GM21576 (cell line): ENCODE data around the gene SH3PXD2A.

Source experiments
- ATAC-seq: cut with Tn5 transposase; IDR thresholded peaks from one replicate; pipeline ENCODE4 v1.9.1; 2021; ENCODE audit warnings: mild to moderate bottlenecking, moderate library complexity; ENCODE audit not compliant: unreplicated experiment

Gene SH3PXD2A

DNA sequence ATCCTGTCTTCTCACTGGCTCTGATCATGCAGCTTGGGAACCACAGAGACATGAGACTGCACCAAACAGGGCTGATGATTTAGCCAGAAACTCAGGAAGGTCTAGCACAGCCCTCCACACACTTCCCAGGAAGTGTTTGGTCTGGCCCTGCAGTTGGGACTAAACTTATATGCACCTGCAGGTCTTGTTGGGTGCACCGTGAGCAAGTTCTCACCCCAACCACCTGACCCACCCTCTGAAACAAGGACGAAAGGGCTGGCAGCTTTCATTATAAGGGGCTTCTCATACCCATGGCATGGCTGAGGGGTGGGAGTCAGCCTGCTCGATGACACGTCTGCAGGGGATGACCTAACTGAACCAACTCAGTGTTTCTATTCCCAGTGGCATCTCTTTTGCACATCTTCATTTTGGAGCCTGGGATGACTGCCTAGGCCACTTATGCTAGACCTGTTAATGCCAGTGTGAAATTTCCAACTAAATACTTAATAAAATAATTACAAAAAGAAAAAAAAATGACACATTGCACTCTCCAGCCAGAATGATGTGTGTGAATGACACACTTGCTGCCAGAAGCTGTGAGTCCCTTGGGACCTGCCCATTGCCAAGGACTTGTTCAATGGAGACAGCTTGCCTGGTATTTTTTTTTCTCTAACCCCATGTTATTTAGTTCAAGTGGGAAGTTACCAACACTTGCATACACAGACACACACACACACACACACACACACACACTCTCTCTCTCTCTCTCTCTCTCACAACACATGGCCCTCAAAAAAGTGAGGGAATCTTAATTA, 259.2 kb downstream of the SH3PXD2A start:
- ATAC-seq = no peak

DNA sequence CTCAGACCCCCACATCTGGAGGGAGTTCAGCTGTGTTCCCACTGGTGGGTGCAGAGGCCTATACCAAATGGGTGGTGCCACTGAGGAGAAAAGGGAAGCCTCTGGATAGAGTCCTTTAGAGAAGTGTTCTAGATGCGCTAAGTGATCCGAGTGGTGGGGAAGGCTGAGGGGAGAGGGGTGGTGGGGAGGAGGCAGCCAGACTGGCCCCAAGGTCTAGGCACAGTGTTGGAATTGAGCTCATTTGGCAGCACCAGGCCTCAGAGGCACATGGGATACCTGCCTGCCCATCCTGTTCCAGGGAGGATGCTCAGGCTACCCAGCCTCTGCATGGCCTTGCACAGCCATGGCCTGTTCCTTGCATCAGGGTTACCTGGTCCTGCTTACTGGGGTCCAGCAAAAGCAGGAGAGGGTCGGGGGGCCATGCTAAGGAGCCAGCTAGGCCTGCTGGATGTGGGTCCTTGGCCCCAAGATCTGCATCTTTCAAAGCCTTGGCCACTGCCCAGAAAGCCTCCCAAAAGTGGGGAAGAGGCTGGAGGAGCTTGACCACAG, 262.3 kb downstream of the SH3PXD2A start:
- no peak for ATAC-seq

DNA sequence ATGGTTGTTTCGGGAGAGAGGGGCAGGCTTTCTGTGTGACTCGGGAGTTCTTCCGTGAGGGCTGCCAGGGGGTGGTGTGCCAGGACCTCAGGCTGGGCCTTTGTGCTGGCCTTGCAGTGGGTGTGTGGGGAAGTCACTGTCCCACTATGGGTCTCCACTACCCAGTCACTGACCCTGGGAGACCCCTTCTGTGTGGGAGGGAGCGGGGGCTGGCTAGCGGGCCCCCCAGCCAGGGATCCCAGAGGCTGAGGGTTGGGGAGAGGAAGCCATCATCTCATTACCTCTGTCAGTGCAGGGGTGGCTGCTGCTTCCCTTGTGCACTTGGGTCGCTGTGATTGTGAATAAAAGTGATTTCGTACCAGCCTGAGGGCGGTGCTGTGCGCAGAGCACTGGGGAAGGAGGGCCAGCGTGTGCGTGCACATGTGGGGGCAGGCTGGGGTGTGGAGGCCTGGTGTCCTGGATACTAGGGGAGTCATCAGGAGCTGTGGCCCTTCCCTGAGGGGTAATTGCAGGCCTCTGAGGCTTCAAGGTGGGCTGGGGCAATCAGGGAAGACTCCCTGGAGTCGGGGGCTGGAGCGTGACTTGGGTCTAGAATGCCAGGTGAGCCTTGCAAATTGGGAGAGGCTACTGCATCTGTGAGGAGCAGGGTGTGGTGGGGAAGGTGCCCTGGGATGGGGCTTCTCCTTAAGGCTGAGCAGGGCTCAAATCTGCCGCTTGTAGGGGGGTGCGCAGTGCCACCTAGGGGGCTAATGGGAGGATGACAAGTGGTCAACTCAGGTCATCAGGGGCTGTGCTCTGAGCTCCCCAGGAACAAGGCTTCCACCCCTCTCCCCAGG, 263.0 kb downstream of the SH3PXD2A start:
- ATAC-seq = peak; percentile 66

DNA sequence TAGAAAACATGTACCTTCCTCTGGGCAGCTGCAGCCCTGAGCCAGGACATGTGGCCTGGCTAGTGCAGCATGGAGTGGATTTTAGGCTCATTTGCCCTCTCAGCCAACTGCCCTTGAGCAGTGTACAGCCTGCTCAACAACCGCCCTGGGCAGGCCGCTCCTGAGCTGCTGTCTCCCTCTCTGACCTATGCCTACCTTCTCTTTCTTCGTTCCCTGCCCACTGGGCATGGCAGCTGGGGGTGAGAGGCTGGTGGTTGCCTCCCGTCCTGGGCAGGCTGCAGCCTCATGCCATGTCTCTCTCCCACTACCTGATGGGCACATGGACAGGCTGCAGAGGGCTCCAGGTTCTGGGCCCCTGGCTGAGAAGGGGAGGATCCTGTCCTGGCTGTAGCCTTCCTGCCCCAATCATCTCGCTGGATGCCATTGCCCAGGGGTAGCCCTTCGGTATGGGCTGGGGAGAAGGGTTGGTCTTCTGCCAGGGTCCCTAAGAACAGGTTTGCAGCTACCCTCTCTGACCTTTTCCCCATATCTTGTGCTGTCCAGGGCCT, 264.6 kb downstream of the SH3PXD2A start:
- ATAC-seq = no peak

DNA sequence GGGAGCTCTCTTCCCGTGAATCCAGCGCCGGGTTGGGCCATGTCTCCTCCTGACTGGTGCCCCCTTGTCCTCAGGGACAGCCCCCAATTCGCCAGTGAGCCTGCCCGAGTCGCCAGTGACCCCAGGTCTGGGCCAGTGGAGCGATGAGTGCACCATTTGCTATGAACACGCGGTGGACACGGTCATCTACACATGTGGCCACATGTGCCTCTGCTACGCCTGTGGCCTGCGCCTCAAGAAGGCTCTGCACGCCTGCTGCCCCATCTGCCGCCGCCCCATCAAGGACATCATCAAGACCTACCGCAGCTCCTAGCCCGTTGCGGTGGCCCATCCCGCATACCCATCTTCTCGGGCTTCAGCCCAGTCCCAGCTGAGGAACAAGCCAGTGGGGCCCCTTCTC, 265.3 kb downstream of the SH3PXD2A start:
- no peak for ATAC-seq

DNA sequence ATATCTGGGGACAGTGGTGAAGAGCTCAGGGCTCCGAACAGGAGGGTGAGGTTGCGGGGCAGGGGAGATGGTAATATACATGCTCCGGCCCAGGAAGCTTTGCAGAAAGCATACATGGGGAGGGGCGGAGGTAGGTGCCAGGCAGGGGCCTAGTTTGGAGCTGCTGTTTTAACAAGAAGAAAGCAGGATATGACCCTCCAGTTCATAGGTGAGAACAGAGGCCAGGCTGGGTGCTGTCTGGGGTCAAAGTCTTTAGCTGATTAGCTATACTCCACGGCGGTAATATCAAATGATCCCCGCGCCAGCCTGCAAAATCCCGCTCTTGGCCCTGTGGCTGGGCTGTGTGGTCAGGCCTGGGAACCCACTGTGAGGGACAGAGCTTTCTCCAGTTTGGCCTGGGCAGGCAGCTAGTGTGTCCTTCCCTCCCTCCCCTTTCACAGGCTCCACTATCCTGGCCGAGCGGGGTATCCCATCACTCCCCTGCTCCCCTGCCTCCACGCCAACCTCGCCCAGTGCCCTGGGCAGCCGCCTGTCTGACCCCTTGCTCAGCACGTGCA, 266.2 kb downstream of the SH3PXD2A start:
- ATAC-seq = no peak

DNA sequence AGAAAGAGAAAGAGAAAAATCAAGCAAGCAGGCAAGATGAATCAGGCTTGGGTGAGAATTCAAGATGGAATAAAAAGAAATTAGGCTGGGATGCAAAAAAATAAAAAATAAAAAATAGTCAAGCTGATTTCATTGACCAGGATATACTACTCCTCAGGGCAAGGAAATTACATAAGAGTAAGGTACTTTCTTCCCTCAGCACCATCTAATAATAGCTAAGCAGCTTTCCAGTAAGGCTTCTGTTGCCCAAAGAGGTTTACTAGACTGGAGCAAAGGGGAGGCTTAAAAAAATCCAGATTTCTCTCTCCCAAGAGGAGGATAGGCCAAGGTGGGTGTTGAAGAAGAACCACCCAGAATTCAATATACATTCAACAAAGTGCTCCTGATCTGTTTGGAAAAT, 268.3 kb downstream of the SH3PXD2A start:
- no peak for ATAC-seq

DNA sequence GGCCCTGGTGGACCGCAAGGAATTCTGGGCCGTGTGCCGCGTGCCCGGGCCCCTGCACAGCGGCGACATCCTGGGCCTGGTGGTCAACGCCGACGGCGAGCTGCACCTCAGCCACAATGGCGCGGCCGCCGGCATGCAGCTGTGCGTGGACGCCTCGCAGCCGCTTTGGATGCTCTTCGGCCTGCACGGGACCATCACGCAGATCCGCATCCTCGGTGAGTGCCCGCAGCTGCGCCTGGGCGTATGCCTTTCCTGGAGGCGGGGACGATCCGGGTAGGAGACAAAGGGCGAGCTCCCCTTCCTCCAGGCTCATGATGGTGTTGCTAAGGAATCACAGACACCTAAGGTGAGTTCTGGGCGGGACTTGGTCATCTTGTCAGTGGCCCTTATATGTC, 270.4 kb downstream of the SH3PXD2A start:
- ATAC-seq = no peak

DNA sequence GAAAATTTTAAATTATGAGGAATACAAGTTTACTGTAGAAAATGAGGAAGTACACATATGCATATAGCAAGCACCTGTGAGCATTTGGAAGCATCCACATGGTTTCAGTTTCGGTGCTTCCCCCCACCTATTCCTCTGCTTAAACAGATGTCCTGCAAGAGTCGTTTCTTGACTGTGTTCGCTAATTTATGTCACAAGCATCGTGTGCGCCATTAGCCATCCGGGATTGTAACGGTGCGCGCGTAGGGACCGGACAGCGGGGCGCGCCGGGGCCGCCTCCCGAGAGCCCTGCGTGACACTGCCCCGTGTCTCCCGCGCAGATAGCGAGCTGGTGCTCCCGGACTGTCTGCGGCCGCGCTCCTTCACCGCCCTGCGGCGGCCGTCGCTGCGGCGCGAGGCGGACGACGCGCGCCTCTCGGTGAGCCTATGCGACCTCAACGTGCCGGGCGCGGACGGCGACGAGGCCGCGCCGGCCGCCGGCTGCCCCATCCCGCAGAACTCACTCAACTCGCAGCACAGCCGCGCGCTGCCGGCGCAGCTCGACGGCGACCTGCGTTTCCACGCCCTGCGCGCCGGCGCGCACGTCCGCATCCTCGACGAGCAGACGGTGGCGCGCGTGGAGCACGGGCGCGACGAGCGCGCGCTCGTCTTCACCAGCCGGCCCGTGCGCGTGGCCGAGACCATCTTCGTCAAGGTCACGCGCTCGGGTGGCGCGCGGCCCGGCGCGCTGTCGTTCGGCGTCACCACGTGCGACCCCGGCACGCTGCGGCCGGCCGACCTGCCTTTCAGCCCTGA, 271.0 kb downstream of the SH3PXD2A start:
- no peak for ATAC-seq

DNA sequence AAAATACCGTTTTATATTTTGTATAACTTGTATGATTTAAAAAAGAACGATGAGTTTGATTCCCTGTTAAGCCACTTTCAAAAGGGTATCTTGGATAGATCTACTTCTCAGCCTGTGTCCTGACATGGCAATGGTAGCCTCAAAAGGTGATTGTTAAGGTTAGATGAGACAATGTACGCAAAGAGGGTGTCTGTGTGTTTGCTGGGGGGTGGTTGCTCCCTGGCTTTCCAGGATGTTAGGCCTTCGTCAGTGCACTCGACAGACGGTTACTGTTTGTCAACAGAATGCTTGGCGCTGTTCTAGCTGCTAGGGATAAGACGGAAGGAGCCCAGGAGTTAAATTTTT, 271.5 kb downstream of the SH3PXD2A start:
- ATAC-seq = no peak

DNA sequence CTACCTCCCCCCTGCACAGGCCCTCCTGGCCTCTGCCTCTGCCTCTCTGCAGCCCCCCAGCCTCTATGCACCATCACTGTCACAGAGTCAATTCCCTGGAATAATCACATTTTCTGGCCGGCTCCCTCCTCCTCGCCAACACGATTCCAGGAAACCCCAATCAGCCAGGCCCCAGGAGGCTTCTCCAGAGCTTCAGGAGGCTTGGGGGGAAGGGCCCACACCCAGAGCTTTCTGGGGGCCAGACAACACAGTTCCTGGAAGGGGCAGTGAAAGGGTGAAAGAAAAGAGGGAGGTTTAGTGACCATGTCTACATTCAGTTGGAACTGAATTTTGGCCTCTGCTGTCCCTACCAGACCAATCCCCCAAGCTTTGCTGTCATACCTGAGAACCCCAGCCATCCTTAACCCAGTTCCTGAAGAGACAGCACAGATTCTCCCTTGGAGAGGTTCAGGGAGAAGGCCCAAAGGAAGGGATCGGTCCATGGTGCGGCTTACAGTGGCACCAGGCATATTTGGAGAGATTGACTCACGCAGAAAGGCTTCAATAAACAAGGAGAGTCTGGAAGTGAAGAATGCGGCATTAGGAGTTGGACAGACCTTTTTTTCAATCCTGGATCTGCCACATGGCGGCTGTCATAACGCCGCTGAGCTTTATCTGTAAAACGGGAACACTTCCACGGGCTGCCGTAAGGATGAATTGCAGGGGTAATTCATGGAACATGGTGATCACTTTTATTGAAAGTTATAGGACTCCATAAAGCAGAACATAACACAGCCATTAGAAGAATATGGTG, 272.8 kb downstream of the SH3PXD2A start:
- ATAC-seq = no peak

DNA sequence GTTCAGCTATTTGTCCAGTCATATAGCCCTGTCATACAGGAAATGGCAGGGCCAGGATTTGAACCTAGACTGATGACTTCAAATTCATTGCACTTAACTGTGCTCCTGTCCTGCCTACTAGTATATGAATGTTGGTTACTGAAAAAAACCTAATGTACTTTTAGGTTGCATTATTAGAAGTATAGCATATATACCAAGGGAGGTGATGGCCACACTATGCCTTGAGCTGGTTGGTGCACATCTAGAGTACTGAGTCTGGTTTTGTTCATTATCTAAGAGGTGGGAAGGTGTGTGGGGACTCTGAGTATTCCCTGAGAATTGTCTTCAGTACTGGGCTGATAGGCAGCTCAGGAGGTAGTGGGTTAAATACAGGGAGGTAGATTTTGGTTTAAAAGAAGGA, 273.9 kb downstream of the SH3PXD2A start:
- no peak for ATAC-seq

DNA sequence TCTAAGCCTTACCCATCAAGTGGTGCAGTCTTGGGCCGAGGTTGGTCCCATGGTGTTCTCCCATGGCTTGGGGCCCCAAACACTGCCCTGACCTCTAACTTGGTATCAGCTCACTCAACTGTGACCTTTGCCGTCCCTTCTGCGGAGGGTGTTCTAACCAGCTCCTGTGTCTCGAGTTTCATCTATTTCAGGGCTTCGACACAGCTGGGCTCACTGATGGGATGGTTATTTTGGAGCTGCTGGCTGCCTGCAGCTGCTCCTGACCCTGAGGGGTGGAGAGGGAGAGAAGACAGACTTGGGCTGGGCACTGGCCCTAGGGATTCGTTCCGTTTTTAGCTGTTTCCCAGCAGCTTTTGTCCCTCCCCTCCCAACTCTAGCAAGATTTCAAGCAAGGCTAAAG, 274.9 kb downstream of the SH3PXD2A start:
- no peak for ATAC-seq

DNA sequence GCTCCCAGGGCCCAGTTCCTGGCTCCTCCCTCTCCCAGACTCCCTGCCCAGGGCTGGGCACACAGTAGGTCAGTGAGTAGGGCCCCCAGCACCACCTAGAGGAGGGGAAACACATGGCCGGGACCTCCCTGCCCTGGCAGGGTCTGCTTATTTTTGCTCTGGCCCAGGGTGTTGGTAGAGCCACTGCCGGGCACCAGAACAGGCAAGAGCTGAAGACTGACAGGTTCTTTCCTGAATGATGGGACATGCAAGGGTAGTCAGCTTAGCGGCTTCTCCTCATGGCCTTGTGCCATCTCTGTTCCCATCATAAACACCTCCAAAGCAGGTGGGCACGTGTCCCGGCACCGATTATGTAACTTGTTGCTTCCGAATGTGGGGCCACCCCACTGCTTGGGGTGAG, 275.4 kb downstream of the SH3PXD2A start:
- no peak for ATAC-seq

DNA sequence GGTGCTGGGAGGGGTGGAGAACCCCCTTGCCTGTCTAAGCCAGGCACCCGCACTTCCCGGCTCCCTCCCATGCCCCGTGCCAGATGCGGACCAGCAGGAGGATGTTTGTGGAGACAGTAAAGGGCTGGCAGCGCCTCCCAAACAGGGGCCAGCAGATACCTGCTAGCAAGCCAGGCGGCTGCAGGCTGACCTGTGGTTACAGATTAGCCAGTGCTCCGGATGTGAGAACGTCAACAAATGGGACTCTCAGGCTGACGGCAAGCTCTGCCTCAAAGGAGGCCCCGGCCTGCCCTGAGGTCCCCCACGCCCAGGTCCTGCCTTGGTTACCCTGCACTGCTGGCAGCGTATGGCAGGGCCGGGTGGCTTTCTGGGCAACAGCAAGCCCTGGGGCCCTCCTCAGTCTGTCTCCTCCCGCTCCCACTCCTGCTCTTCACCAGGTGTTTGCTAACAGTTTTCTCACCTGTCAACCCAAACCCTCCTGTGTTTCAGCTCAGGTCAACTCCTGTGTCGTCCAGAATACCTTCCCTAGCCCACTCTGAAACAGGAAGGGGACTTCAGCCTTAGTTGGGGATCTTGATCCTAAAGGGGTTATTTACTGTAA, 276.5 kb downstream of the SH3PXD2A start:
- no peak for ATAC-seq

DNA sequence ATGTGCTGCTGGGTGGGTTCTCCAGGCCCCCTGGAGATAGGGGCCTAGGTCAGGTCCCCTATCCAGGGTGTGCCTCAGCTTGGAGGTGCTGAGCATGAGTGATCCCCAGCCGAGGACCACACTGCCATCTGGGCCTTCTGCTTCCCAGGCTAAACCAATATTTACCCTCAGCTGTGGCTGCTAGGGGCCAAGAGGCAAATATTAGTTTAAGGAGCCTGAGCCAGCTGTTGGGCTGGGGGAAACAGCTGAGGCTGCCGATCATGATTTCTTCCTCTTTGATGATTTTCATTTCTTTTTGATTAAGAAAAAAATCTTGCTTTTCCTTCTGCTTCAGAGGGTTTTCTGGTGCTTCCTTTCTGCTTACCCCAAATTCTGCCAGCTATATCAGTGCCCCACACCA, 278.5 kb downstream of the SH3PXD2A start:
- no peak for ATAC-seq

DNA sequence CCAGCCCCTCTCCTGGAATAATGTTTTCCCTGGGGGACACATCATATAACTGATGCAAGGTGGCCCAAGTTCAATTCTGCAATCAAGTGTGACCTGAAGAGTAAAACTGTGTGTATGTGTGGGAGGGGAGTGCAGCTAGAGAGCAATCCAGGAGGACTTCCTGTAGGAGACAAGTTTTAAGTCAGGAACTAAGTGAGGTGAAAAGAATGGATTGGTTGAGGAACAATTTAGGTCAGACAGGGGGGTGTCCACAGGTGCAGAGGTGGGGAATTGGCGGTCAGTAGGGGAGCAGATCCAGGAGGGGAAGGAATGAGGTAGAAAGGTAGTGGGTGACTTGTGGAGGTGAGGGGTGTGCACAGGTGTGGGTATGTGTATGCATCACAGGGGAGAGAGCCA, 279.3 kb downstream of the SH3PXD2A start:
- ATAC-seq = no peak

DNA sequence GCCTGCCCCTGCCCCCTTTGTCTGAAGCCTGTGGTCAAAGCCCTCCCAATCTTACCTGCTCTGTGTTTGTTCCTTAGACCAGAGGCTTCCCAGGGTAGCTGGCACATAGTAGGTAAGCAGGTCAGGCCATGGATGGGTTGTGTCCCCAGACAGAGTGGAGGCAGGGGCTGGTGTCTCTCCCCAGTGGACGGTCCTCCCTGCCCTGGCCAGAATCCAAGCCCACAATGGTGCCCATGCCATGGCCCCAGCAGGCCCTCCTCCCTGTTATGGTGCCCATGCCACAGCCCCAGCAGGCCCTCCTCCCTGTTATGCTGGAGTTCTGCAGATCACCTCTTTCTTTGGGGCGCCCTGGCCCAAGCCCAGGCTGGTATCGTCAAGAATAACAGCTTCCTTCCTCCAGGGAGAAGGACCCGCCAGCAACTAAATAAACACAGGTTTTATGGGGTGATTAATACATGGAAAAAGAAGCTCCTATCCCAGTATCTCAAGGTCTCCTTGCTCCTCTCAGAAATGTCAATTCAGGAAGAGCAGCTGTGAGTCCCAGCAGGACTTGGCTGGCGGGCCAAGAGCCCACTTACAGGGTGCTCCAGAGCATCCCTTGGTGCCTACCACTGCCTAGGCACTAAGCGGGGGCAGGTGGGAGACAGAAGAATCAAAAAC, 279.8 kb downstream of the SH3PXD2A start:
- ATAC-seq = no peak
